ENCODE results near the gene TEX13C. TPM values are rescaled to one million over a fixed set of nuclear protein-coding genes. Genes with fewer than 3 reads are reported as not detected.
"Not testable (repeated sequence)": the region's sequence is repeated elsewhere in the genome, so short reads cannot be mapped to it uniquely, and the experiment has no call there.

TEX13C gene
- total RNA-seq, 2 donors from 2014 or later = not detected

DNA sequence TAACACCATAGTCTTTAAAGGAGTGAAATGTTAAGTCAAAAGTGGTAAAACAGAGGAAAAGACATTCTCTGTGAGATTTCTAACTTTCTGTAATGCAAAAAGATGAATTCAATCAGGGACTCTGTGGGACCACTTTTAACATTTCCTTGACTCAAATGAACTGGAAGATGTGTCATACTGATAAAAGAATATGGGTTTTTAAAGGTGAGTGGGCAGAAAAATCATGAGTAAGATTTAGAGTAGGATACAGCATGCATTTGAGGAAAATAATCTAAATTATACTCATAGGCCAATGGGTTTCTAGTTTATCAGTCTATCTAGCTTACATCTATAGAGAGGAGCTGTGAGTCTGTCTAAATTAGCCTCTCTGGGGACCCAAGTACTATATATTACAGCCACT is 11.0 kb upstream of the TEX13C start:
- Histone ChIP-seq H3K36me3 (no peaks in the 10 kb centered on the region), H3K27me3 (replicated peaks; ENCODE audit: insufficient read depth) (no peaks in the 10 kb centered on the region), H3K4me1 (ENCODE audit: control insufficient read depth in 1 of 2, low read depth in 2 of 2) (no peaks in the 10 kb centered on the region), H3K9me3 (no peaks in the 10 kb centered on the region), H3K4me3 (no peak overlapping the region), H3K27ac (no peak overlapping the region)
- DNase-seq (ENCODE audit: low spot score) (no peak), ATAC-seq (ENCODE audit: insufficient number of reproducible peaks, low FRiP score, low read depth) (no peak)
- no peak for TF ChIP-seq CTCF (IDR thresholded peaks at IDR 0.05)

GRCh38 chrX:125319166-125319565 is 505 bp upstream of the TEX13C start:
- ATAC-seq (ENCODE audit: insufficient number of reproducible peaks, low FRiP score, low read depth); H3K9me3 ChIP-seq; DNase-seq (ENCODE audit: low spot score); H3K36me3 ChIP-seq; H3K27ac ChIP-seq; H3K4me1 ChIP-seq (ENCODE audit: control insufficient read depth in 1 of 2, low read depth in 2 of 2); H3K27me3 ChIP-seq (replicated peaks; ENCODE audit: insufficient read depth); H3K4me3 ChIP-seq: not testable (repeated sequence)

DNA sequence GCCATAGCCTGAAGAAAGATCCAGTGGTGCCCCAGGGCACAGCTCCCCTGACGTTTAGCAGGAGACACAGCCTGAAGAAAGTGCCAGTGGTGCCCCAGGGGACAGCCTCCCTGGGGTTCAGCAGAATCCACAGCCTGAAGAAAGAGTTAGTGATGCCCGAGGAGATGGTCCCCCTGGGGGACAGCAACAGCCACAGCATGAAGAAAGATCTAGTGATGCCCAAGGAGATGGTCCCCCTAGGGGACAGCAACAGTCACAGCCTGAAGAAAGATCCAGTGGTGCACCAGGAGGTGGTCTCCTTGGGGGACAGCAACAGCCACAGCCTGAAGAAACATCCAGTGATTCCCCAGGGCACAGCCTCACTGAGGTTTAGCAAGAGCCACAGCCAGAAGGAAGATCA is 2.8 kb downstream of the TEX13C start:
- H3K4me1 ChIP-seq (ENCODE audit: control insufficient read depth in 1 of 2, low read depth in 2 of 2) = no peaks in the 10 kb centered on the region
- TF ChIP-seq CTCF (IDR thresholded peaks at IDR 0.05) = no peak
- no peak overlapping the region for H3K27ac ChIP-seq
- no peak overlapping the region for H3K4me3 ChIP-seq
- H3K36me3 ChIP-seq = no peaks in the 10 kb centered on the region
- no peak for DNase-seq (ENCODE audit: low spot score)
- no peaks in the 10 kb centered on the region for H3K27me3 ChIP-seq (replicated peaks; ENCODE audit: insufficient read depth)
- no peaks in the 10 kb centered on the region for H3K9me3 ChIP-seq
- no peak for ATAC-seq (ENCODE audit: insufficient number of reproducible peaks, low FRiP score, low read depth)

DNA sequence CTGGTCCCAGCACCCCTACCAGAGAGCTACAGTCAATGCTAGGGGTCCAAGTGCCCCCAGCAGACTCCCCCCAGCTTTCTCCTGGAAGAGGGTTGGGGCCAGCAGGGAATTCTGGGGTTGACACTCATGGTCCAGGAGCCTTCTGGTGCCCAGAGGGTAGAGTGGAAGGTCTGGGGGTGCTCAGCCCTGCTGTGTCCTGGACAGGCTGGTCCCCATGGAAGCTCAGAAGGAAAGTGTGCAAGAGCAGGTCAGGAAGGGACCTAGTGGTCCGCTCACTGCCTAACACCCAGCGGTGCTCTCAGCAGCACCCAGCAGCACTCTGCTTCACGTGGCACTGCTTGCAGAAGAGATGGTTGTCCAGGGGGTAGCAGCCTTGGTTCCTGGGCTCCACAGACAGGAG is 6.9 kb downstream of the TEX13C start:
- Histone ChIP-seq H3K27me3 (replicated peaks; ENCODE audit: insufficient read depth) (no peaks in the 10 kb centered on the region), H3K36me3 (no peaks in the 10 kb centered on the region), H3K4me3 (no peak overlapping the region), H3K4me1 (ENCODE audit: control insufficient read depth in 1 of 2, low read depth in 2 of 2) (no peaks in the 10 kb centered on the region), H3K9me3 (no peaks in the 10 kb centered on the region), H3K27ac (no peak overlapping the region)
- no peak for TF ChIP-seq CTCF (IDR thresholded peaks at IDR 0.05)
- DNase-seq (ENCODE audit: low spot score) (no peak), ATAC-seq (ENCODE audit: insufficient number of reproducible peaks, low FRiP score, low read depth) (no peak)

DNA sequence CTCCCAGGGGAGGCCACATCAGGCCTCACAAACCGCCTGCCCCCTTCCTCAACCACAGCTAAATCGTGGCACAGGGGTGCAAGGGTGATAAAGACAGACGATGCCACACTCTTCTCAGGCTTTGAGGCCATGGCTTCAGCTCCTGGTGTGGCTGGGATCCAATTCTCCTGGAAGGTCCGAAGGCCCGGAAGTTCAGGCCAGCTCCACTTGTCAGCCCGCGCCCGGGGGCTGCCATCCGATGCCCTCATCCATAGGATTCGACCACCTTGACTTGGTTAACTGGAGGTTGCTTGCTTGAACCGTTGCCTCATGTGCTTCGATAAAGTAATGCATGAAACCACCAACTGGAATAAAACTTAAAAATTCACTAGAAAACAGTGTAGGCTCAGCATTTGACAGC is 8.2 kb downstream of the TEX13C start:
- no peaks in the 10 kb centered on the region for H3K4me1 ChIP-seq (ENCODE audit: control insufficient read depth in 1 of 2, low read depth in 2 of 2)
- DNase-seq (ENCODE audit: low spot score) (no peak), ATAC-seq (ENCODE audit: insufficient number of reproducible peaks, low FRiP score, low read depth) (no peak)
- no peaks in the 10 kb centered on the region for H3K36me3 ChIP-seq
- H3K4me3 ChIP-seq = no peak overlapping the region
- no peak for TF ChIP-seq CTCF (IDR thresholded peaks at IDR 0.05)
- H3K27me3 ChIP-seq (replicated peaks; ENCODE audit: insufficient read depth) = no peaks in the 10 kb centered on the region
- H3K27ac ChIP-seq = no peak overlapping the region
- H3K9me3 ChIP-seq = no peaks in the 10 kb centered on the region

- Histone ChIP-seq H3K4me1 (ENCODE audit: control insufficient read depth in 1 of 2, low read depth in 2 of 2) (no peaks in the 10 kb centered on the region), H3K27ac (no peak overlapping the region), H3K9me3 (no peaks in the 10 kb centered on the region), H3K36me3 (no peaks in the 10 kb centered on the region), H3K27me3 (replicated peaks; ENCODE audit: insufficient read depth) (no peaks in the 10 kb centered on the region), H3K4me3 (no peak overlapping the region)
- DNase-seq (ENCODE audit: low spot score) (no peak), ATAC-seq (ENCODE audit: insufficient number of reproducible peaks, low FRiP score, low read depth) (no peak)
- TF ChIP-seq CTCF (IDR thresholded peaks at IDR 0.05) = no peak
Observed at GRCh38 chrX:125333583-125333982, 13.9 kb downstream of the TEX13C start.

All from thoracic aorta (tissue), 2 donors.